NCI-H1048 (cell line): ENCODE data around the gene MAPK13.
"Not testable (repeated sequence)": the region's sequence is repeated elsewhere in the genome, so short reads cannot be mapped to it uniquely, and the experiment has no call there.

ENCODE experiments used
- DNase-seq: peaks from one replicate; lab custom pipeline; 2025; lab: John Stamatoyannopoulos, UW

The MAPK13 gene

GRCh38 chr6:36127462-36128016 lies 2.8 kb upstream of the MAPK13 start:
- no peak for DNase-seq

DNA sequence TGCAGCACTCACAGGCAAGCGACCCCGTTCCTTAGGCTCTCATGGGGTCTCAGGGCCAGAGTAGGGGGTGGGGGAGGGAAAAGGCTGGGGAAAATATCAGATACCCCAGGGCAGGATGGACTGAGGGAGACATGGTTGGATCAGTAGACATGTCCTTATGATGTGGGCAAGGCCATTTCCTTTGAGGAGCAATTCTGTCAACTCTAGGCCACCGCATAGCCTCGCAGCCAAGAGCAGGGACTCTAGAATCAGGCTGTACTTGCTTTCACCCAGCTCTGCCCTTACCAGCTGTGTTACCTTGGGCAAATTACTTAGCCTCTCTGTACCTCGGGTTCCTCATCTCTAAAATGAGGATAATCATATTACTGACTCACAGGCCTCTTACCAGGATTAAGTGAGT lies 2.2 kb upstream of the MAPK13 start:
- DNase-seq = no peak

GRCh38 chr6:36128793-36129192 lies 1.5 kb upstream of the MAPK13 start:
- no peak for DNase-seq

DNA sequence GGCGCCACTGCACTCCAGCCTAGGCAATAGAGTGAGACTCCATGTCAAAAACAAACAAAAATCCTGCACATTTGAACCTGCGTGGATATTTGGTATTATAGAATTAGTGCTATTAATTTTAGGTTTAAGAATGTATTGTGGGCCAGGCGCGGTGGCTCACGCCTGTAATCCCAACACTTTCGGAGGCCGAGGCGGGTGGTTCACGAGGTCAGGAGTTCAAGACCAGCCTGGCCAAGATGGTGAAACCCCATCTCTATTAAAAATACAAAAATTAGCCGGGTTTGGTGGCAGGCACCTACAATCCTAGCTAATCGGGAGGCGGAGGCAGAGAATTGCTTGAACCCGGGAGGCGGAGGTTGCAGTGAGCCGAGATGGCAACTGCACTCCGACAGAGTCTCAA lies 979 bp upstream of the MAPK13 start:
- not testable (repeated sequence) for DNase-seq

DNA sequence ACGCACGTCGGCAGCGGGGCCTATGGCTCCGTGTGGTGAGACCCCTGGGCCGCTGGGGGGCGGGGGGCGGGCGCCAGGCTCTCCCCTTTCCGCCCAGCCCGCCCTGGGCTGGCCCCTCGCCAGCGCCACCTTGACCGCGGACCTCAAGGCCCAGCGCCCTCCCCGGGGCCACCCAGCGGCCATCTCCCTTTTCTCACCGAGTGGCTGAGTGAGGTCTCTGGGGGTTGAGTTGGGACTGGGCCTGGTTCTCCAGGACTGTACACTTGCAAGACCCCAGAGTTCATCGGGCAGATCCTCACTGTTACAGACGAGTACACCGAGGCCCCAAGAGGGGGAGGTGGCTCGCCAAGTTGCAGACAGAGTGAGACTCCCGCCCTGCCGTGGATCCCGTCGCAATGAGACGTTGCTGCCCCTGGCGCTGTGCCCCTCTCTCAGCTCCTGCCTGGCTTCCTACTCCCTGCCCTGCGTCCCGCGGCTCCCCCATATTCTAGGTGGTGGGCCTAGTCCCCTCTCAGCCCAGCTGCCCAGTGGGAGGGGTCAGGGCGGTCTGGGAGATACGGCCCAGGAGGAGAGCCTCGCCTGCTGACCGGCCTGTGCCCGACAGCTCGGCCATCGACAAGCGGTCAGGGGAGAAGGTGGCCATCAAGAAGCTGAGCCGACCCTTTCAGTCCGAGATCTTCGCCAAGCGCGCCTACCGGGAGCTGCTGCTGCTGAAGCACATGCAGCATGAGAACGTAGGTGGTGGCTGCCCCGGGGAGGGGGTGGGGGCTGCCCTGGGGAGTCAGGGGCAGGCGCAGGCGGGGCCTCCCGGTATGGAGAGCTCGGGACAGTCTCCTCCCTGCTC lies 576 bp downstream of the MAPK13 start:
- DNase-seq = no peak

- DNase-seq = no peak
Observed at GRCh38 chr6:36131511-36132245, 1.4 kb downstream of the MAPK13 start.

DNA sequence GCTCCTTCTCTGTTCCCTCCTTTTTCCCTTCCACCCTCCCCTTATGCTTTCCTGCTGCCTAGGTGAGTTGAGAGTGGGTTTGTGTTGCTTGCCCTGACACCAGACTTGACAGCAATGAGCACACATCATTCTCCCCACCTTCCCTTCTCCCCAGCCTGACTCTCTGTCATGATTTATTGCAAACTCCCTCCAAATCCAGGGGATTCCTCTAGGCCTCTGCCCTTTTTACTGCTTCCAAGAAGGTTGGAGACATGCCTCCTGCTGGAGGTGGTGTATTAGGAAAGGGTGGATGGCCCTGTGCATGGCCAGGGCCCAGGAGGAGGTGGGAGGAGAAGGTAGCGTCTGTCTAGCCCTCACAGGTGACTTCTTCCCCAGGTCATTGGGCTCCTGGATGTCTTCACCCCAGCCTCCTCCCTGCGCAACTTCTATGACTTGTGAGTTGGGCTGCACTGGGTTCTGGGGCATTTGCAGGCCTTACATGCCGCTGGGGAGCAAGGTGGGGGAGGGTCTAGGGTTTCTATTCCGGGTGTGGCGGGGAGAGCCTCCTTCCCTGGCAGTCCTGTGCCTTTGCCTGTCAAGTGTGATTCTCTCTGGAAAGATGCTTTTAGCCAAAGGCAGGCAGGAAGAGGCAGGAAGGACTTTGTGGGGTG lies 2.1 kb downstream of the MAPK13 start:
- DNase-seq = no peak

- no peak for DNase-seq
Observed at GRCh38 chr6:36133148-36133547, 2.8 kb downstream of the MAPK13 start.

GRCh38 chr6:36133912-36134311 lies 3.6 kb downstream of the MAPK13 start:
- no peak for DNase-seq

DNA sequence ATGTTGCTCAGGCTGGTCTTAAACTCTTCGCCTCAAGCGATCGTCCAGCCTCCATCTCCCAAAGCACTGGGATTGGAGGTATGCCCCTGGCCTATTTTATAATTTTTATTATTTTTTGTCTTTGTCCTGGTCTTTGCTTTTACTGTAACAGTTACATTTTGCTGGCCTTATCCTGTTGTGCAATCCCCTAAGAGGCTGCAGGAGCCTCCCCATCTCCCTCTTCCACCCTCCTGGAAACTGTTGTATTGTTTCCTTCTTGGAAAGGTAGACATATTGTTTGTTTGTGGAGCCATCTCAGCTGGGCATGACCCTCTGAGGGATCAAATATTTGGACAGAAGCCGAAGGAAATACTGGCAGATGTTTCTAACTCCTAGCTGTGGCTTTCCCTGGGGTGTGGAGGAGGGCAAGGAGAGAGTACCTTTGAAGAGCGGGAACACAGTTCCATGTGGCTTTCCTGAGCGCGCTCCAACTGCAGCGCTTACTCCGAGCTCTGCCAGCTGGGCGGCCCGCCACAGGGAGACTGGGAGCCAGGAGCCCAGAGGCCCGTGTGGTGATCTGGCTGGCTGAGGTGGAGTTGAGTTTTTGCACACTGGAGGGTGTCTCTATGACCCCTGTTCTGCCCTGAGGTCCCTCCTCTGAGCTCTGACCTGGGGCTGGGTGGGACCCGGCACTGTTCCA lies 4.9 kb downstream of the MAPK13 start:
- DNase-seq = no peak

DNA sequence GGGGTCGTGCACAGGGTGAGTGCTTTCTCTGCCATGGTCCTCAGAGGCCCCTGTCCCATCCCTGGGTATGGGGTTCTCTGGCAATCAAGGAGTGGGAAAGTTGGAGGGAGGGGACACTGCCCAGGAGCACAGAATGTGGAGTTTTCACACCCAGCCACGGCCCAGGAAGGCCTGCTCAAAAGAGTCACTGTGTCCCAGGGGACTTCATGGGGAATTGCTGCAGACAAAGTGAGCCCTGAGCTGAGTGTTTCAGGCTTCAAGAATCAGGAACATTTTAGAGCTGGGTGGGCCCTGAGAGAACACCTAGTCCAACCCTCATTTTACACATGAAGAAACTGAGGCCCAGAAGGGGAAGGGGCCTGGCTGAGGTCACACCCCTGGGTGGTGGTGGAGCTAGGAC lies 5.7 kb downstream of the MAPK13 start:
- no peak for DNase-seq

- no peak for DNase-seq
Observed at GRCh38 chr6:36136551-36136950, 6.2 kb downstream of the MAPK13 start.

GRCh38 chr6:36138667-36139066 lies 8.4 kb downstream of the MAPK13 start:
- DNase-seq = no peak

DNA sequence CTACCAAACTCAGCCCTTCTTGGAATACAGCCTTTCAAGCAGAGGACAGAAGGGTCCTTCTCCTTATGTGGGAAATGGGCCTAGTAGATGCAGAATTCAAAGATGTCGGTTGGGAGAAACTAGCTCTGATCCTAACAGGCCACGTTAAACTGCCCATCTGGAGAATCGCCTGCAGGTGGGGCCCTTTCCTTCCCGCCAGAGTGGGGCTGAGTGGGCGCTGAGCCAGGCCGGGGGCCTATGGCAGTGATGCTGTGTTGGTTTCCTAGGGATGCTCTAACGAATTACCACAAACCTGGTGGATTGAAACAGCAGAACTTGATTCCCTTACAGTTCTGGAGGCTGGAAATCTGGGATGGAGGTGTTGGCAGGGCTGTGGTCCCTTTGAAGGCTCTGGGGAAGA lies 9.1 kb downstream of the MAPK13 start:
- DNase-seq = no peak

DNA sequence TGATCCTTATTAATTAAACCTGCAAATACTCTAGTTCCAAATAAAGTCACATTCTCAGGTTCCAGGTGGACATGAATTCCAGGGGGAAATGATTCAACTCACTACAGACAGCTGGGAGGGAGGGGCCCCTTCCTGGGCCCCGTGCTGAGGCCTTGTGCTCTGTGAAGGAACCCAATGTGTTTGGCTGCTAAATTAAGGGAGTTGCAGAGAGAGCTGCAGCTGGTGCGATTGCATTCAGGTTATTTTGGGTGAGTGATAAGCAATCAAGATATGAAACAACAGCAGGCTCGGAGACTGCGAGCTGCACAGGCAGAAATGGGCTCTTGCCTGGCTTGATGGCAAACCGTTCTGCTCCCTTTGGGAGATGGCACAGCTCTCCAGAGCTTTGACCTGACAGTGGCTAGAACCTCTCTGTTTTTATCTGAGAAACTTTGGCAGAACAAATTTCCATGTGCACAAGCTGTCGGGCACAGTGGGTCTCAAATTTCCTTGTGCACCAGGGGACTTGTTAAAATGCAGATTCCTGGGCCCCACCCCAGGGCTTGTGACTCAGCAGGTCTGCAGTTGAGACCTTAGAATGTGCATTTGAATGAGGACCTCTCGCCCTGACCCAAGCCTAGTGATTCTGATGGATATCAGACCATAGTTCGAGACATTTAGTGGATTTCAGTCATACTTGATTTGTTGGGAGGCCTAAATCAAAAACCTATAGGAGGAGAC lies 9.8 kb downstream of the MAPK13 start:
- DNase-seq = no peak

DNA sequence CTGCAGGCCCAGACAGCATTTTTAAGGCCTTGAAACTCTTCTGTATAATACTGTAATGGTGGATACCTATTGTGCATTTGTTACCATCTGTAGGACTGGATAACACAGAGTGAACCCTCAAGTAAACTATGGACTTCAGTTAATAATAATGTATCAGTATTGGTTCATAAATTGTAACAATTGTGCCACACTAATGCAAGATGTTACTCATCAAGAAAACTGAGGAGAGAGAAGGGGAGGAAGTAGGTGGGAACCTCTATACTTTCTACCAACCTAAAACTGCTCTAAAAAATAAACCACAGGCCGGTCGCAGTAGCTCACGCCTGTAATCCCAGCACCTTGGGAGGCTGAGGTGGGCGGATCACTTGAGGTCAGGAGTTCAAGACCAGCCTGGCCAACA lies 10.8 kb downstream of the MAPK13 start:
- no peak for DNase-seq

DNA sequence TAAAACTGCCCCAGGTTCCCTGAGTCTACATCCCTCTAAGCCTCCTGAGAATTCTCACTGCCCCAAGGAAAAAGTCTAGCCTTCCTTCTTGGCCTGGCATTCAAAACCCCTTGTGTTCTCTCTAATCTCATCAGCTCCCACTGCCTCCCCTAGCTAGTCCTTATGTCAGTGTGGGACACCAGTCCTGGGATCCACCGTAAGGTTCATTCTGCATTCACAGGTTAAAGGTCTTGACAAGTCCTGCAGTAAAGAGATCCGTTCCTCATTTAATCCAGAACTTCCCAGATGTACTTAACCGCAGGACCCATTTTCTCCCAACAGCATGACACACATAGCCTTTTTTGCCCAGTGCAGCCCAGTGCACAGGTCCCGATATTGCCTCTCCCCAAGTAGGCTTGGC lies 11.6 kb downstream of the MAPK13 start:
- no peak for DNase-seq

- DNase-seq = no peak
Observed at GRCh38 chr6:36142971-36143838, 12.9 kb downstream of the MAPK13 start.

DNA sequence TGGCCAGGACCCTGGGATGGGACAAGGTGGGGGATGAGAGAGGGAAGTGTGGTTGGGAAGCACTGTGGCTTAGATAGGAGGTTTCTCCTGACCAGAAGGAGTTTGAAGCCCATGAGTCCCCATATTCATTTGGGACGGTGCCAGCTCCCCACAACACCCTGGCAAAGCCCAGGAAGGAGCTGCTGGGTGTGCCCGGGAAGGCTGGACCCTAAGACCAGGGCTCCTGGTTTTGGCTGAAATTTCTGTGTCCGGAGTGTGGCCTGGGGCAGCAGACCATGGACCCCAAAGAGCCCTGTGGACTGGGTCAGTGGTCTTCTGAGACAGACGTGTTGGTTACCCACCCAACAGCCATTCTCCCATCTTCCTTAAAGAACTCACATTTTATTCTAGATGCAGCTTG lies 15.2 kb downstream of the MAPK13 start:
- no peak for DNase-seq

GRCh38 chr6:36147294-36147693 lies 17.0 kb downstream of the MAPK13 start:
- DNase-seq = no peak
